NCI-H2171 (cell line): ENCODE results near the gene ZNF629.

Source experiments
- DNase-seq: peaks from one replicate; lab custom pipeline; 2025; lab: John Stamatoyannopoulos, UW

Gene ZNF629

DNA sequence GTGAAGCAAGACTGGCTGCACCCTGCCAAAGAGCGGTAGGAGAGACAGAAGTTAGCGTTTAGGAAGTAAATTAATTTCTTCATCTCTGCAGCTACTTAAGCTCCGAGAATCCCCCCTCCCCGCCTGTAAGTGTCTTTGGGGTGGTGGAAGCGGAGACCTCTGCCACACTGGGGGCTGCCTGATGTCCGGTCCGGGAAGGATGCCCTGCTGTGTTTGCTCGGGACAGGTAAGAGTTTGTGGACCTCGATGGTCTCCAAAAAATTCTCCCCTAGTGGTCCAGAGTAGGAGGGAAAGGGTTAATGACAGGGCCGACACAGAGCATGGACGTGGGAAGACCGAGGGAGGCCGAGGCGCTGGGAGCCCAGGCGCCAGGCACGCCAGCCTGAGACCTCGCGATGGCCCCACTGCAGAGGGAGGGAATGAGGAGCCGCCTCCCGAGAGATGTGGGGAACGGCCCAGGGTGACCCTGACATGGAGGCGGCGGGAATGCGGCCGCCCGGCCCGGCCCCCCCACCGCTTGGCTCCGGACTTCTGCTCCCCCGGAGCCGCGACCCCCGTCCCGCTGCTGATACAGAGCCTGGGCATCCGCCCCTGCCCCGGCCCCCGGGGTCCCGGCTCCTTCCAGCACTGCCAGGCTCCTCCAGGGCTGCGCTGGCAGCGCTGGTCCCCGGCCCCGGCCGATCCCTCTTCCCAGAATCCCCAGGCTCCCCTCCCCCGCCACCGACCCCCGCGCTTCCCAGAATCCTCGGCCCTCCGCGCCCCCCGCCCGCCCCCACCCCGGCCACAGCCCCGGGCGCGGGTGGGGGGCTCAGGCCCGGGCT, 680 bp downstream of the ZNF629 start:
- DNase-seq: peak; percentile 7

DNA sequence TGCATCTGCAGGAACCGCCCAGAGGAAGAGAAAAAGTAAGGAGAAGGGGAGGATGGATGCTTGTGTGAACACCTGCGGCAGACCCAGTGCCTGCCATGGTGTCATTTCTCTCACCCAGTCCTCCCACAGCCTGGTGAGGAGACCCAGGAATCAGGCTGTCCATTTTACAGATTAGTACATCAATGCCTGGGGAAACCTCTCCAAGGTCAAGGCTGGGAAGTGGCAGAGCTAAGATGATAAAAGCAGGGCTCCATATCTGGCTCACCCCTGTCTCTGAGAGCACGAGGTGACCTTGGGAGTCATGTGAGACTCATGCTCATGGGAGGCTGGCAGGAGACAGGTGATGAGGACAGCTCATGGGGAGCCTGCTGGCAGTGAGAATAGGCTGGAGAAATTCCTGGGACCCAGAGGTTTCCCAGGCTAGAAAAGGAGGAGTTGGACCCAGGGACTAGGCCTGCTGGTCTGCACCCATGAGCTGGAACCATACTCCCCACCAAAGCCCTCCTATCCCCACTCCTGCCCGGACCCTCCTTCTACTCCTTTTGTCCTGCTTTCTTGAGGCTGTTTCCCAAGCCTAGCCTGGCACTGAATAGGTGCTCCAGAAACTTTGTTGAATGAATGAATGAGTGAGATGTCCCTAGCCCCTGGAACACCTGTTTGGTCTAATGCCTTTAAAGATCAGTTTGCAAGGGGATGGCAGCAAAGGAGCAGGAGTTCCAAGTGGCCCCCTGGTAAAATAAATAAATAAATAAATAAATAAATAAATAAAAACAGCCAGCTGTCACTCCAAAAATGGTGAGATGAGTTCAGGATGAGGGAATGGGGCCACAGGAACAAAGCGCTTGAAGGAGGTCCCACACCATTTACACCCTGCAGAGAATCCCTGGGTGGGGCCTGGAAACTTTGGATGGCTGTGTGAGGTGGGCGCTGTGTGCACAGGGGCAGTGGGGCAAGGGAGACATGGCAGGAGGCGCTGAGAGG, 1.6 kb downstream of the ZNF629 start:
- DNase-seq: no peak

DNA sequence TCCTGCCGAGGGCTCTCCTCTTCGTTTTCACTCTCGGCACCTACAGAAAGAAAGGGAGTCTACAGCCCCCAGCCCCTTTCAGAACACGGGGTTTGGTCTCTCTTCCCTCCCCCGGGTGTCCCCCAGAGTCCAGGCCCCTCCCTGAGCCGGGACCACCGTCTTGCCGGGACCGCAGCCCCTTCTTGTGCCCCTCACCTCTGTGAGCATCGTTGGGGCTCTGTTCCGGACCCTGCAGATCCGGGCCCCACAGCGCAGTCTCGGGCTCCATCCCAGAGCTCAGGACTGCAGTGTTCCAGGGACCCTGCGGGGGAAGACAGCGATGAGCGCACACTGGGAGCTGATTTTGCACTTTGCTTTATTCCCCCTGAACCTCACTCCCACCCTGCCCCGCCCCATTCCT, 2.8 kb downstream of the ZNF629 start:
- DNase-seq: no peak

DNA sequence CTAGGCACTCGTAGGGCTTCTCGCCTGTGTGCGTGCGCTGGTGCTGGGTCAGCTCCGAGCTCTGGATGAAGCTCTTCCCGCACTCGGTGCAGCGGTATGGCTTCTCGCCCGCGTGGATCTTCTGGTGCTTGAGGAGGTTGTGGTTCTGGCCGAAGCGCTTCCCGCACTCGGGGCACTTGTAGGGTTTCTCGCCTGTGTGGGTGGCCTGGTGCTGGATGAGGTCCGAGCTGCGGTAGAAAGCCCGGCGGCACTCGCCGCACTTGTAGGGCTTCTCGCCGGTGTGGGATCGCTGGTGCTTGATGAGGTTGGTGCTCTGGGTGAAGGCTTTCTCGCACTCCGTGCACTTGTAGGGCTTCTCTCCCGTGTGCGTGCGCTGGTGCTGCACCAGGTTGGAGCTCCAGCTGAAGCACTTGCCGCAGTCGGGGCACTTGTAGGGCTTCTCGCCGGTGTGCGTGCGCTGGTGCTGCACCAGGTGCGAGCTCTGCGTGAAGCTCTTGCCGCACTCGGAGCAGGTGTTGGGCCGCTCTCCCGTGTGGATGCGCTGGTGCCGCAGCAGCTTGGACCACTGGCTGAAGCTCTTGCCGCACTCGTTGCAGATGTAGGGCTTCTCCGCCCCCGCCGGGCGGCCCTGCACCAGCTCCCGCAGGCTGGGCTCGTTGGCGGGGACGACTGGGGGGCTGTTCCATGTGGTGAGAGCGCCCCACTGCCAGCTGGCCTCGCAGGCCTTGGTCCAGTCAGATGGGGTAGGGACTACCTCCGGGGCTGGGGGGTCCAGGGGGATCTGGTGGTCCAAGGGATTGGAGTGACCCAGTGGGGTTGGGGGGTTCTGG, 3.5 kb downstream of the ZNF629 start:
- DNase-seq: no peak

DNA sequence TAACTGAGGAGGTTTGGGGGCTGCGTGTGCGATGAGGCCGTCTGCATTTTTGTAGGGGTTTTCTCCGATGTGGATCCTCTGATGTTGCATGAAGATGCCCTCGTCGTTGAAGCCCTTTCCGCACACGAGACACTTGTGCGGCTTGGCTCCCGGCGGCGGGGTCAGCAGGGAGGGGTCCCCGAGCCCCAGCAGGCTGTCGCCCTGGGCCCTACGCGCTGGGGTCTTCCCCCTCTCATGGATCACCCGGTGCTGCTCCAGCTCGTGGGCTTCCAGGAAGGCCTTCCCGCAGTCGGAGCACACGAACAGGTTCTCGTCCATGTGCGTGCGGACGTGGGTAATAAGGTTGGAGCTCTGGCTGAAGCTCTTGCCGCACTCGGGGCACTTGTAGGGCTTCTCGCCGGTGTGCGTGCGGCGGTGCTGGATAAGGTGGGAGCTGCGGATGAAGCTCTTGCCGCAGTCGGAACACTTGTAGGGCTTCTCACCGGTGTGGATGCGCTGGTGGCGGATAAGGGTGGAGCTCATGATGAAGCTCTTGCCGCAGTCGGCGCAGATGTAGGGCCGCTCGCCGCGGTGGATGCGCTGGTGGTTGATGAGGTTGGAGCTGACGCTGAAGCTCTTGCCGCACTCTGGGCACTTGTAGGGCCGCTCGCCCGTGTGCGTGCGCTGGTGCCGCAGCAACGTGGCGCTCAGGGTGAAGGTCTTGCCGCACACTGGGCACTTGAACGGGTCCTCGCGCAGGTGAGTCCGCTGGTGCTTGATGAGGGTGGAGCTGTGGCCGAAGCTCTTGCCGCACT, 4.3 kb downstream of the ZNF629 start:
- no peak for DNase-seq

DNA sequence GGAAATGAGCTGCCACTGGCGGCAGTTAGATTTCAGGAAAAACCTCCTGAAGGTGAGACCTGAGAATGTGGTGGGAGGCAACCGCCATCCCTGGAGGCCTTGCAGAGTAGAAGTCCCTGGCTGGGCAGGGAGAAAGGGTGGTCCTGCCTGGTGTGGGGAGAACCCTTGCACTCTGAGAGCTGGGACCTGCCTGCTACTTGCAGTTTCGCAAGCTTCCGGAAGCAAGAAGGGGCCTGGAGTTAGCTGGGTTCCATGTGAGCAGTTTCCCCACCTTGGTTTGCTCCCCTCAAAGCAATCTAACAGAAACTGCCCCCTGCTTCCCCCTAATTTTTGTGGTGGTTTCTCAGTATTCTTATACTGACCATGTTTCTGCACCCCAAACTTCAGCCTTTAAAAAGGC, 6.5 kb downstream of the ZNF629 start:
- DNase-seq: no peak

DNA sequence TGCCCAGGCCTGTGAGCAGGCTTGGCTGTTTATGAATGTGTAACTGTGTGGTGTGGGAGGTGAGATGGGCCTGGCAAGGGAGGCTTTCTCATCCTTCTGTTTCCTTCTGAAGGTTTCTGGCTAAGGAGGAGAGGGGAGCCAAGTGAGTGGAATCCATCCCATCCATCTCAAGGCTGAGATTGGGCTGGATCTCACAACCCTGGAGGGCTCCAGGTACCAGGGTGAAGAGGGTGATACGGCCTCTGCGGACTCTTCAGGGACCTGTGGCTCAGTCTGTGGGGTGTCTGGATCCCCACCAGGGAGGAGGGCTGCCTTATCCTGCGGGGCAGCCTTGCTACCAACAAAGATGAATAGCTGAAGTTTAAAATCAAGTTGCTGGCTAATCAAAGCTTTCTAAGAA, 7.0 kb downstream of the ZNF629 start:
- DNase-seq: no peak

DNA sequence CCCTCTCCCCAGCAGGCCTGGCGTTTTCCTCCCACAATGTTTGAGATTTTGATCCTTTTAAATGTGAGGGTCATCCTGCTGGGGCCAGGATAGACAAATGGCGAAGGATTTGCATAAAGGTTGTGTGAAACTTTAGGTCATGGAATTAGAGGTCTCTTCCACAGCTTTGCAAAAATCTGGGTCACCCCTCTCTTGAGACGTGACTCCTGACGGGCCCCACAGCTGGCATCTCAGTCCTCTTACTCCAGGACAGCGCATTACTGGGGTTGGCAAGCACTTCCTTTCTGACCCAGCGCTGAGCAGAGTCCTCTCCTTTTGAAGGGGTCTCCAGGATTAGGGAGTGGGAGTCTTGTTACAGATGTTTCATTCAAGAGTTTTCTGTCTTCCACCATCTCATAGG, 7.4 kb downstream of the ZNF629 start:
- DNase-seq: no peak

DNA sequence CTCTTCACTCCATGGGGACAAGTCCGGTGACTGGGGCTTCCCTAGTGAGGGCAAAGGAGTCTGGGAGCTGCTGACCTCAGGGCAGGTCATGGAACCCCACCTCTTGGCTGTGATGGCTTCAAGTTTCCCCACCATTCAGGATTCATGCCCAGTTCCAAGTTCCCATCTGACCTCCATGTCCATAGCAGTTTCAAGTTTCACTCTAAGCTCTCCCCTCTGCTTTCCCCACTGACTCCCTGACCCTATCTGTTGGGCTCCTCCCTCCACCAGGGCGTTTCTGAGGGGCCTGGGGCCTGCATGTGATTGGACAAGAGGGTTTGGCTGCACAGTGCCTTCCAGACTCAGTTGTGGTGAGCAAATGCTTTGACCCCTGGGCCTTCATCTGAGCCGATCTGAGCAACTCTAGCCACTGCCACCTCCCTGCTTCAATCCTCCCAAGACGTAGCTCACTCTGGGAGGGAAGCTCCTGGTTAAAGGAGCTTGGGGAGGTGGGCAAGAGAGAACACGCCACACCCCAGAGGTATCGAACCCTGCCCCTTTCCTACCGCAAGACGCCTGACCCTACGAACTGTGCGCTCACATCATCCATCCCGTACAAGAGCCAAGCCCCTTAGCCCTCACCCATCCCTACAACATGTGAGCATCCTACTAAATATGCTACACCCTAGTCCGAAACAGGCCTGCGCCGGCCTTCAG, 8.3 kb downstream of the ZNF629 start:
- DNase-seq: no peak

DNA sequence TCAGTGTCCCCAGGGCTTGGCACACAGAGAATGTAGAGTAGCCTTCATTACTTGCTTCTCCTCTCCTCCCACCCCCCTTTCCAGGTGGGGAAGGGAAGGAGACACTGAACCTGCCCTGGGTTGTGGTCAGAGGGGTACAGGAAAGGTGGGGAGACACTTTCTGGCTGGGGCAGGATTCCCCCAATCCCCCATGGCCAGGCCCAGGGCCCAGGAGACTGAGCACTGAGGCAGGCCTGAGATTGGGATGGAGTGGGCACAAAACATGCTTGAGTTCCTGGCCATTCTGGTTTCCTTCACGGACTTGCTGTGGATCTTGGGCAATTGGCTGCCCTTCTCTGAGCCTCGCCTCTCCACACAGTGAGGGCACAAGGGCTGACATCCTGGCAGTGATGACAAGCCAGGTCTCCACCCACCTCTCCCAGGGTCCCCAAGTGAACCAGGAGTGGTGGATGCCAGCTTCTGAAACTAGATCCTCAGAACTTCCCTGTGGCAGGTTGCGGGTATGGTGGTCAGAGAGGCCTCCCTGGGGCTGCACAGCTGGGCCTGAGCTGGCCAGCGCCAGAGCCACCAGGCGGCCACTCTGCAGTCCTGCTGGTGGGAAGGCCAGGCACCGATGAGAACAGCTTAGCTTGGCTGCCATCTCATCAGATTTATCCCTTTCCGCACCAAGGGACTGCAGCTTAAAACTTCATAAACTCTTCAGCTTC, 9.3 kb downstream of the ZNF629 start:
- no peak for DNase-seq

DNA sequence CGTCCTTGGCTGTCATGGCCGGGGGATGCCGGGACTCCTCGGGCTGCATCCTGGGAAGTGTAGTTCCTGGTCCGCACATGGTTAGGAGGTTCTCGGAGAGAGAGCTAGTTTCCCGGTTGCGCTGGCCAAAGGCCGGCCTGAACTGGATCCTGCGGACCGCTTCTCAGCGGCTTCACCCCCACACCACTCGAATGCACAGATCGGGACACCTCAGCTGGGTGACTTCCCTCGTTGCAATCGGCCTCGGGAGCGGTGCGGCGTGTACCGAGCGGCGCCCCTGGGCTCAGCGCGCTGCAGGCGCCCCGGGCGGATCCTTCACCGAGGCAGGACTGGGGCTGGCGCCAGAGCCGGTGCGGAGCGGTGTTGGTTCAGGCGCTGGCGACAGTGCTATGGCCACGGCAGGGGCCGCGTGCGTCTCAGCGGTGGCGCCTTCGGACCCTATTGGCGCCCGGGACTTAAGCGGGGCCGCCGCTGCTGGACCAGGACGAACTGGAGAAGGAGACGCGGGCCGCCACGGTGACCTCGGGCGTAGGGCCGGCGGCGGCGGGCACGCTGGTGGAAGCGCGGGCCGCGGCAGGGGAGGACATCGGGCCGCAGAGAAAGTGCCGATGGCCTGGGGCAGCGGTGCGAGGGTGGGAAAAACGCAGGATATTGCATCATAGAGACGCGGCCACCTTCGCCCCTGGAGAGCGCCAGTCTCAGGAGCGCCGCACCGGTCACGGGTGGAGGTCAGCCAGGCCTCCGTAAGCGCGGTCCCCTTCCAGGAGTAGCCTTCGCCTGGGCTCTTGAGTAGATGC, 11.4 kb downstream of the ZNF629 start:
- DNase-seq: peak; percentile 67

DNA sequence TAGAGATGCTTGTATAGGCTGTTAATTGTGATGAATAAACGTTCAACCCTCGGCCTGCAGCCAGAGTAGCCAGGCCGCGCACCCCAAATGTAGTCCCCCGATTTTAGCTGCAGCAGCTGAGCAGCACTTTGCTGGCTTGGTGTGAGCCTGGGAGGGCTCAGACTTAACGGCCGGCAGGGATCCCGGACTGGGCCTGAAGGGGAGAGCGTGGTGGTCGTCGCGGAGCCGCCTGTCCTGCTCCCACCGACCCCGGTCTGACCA, 11.9 kb downstream of the ZNF629 start:
- DNase-seq: no peak

DNA sequence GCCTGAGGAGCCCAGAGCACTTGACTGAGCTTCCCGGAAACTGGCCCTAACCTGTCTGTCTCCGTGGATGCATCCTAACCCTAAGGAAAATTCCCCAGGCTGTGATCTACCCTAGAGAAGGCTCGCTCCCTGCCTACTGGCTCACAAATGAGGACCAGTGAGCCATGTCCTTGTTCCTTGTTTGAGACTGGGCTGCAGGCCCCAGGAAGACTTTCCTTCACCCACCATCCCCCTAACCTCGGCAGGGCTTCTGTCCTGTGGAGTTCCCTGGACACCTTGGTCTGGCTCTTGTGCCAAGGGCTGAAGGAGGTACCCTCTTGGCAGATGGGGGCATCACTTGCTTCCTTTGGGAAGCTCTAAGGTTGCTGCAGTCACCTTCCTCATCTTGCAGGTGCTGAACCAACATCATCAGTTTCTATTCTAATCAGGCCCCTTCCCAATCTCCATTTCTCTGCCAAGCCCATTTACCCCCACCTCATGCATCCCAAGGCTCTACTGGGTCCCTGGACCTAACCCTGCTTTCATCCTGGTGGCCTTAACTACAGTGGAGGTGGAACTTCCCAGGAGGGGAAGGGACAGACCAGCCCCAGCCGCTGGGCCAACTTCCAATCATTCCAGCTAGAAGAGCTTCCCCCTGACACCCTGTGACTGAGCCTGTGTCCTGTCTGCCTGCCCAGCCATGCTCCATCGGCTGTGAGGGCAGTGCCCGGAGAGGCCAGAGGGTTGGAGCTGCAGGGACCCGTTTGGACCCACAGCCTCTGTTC, 12.5 kb downstream of the ZNF629 start:
- no peak for DNase-seq

DNA sequence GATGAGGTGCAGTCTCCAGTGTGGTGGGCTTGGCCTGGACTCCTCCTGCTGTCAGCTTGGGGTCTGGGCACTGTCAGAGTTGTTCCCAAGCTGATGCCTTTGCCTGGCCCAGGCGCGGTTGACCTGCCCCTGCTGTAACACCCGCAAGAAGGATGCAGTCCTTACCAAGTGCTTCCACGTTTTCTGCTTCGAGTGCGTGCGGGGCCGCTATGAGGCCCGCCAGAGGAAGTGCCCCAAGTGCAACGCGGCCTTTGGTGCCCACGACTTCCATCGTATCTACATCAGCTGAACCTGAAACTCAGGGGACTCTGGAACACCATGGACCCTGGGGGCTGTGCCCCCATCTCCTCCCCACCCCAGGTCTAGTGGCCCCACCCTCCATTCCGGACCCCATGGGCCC, 13.2 kb downstream of the ZNF629 start:
- no peak for DNase-seq

DNA sequence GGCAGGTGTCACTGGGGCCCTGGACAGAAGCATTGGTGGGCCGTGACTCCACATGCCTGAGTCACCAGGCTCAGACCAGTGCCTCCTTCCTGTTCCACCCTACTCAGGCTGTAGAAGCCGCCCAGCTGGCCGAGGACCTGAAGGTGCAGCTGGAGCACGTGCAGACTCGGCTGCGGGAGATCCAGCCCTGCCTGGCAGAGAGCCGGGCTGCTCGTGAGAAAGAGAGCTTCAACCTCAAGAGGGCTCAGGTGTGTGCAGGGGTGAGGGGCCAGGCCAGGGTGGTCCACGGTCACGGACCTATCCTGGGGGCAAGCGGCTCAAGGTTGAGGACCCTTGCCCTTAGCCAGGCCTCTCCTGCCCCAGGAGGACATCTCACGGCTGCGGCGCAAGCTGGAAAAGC, 15.3 kb downstream of the ZNF629 start:
- DNase-seq: no peak

DNA sequence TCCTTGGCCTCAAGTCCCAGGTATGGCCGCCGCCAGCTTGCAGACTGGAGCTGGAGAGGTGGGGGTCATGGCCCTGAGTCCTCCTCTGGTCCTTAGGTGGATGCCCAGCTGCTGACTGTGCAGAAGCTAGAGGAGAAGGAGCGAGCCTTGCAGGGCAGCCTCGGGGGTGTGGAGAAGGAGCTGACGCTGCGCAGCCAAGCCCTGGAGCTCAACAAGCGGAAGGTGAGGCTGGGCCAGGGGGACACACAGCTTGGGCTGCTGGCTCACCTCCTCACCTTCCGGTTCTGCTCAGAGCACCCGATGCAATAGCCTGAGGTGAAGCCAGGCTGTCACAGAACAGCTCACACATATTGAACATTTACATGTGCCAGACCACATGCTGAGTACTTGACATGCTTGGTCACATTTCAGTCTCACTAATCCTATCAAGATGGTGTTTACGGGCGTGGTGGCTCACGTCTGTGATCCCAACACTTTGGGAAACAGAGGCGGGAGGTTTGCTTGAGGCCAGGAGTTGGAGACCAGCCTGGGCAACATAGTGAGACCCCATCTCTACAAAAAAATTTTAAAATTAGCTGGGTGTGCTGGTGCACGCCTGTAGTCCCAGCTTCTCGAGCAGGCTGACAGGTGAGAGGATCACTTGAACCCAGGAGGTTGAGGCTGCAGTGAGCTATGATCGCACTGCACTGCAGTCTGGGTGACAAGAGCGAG, 17.5 kb downstream of the ZNF629 start:
- DNase-seq: no peak

DNA sequence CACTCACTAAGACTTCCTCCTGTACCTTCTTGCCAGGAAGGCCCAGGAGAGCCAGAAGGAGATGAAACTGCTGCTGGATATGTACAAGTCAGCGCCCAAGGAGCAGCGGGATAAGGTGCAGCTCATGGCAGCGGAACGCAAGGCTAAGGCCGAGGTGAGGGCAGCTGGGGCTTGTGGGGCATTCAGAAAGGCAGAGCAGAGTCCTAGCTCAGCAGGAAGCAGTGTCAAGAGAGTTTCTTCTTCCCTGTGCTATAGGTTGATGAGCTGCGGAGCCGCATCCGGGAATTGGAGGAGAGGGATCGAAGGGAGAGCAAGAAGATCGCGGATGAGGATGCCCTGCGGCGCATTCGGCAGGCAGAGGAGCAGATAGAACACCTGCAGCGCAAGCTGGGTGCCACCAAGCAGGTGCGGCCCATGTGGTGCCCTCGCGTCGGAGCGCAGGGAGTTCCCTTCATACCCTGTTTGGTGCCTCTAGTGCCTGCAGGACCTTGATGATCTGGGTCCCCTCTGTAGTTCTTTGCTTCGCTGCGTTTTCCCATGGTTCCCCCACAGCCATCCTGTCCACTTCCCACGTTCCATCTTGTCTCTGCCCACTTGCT, 18.3 kb downstream of the ZNF629 start:
- no peak for DNase-seq
